Transverse colon (tissue), 4 donors: ENCODE data around the gene AKAP7.

Experiments used
- CTCF ChIP-seq, 5 experiments: fragments of 200-600 bp in 3 of 5; fragments of 450-650 bp in 2 of 5; sonication (generic) in 3 of 5; IDR thresholded peaks; 1 replicate in 2 of 5; 2 replicates in 3 of 5; pipeline ENCODE4 v1.5.1; 2016 to 2017; ENCODE audit warnings: antibody characterized with exemption in 5 of 5, inconsistent platforms in 3 of 5, mild to moderate bottlenecking in 2 of 5, moderate library complexity in 1 of 5
- EP300 ChIP-seq: sonication (generic); formaldehyde crosslinking; IDR thresholded peaks from one replicate; pipeline ENCODE4 v1.6.1; 2017; ENCODE audit warnings: antibody characterized with exemption, low read depth
- POLR2AphosphoS5 ChIP-seq, 3 donors: sonication (generic); formaldehyde crosslinking; IDR thresholded peaks; one replicate each; pipeline ENCODE4 v1.6.1; 2016; ENCODE audit warnings: antibody characterized with exemption in 3 of 3

GRCh38 chr6:131331151-131331550, 195.9 kb downstream of the AKAP7 start:
- TF ChIP-seq CTCF (IDR thresholded peaks at IDR 0.05) (no peak), POLR2AphosphoS5 (IDR thresholded peaks at IDR 0.05) (no peak), EP300 (no peak)
